ENCODE measurements around the gene RAPGEF4. TPM values are rescaled to one million over a fixed set of nuclear protein-coding genes. Genes with fewer than 3 reads are reported as not detected.

Gene RAPGEF4
- total and polyA plus RNA-seq, 9 donors = 1.1 to 2.4 (median 1.5) TPM

- no peaks in the 10 kb centered on the region for H3K36me3 ChIP-seq (ENCODE audit: control insufficient read depth, insufficient read depth, low read length)
- H3K4me3 ChIP-seq (ENCODE audit: low read length) = no peak overlapping the region
- DNase-seq = no peak
- H3K4me1 ChIP-seq (ENCODE audit: control insufficient read depth, insufficient read depth, low read length) = no peaks in the 10 kb centered on the region
- no peak overlapping the region for H3K27ac ChIP-seq (ENCODE audit: low read length)
- no peaks in the 10 kb centered on the region for H3K27me3 ChIP-seq (ENCODE audit: control insufficient read depth, insufficient read depth, low read length)
- WGBS (ENCODE audit: insufficient coverage) = 90% methylated on average over 2 of the region's 11 CpGs
- H3K9me3 ChIP-seq (replicated peaks; ENCODE audit: control insufficient read depth, low read depth, low read length) = no peaks in the 10 kb centered on the region
These were observed 258.5 kb downstream of the RAPGEF4 start for GRCh38 chr2:172993931-172994717.

GRCh38 chr2:172994864-172995263 lies 259.2 kb downstream of the RAPGEF4 start:
- Histone ChIP-seq H3K36me3 (ENCODE audit: control insufficient read depth, insufficient read depth, low read length) (no peaks in the 10 kb centered on the region), H3K27me3 (ENCODE audit: control insufficient read depth, insufficient read depth, low read length) (no peaks in the 10 kb centered on the region), H3K9me3 (replicated peaks; ENCODE audit: control insufficient read depth, low read depth, low read length) (no peaks in the 10 kb centered on the region), H3K4me1 (ENCODE audit: control insufficient read depth, insufficient read depth, low read length) (no peaks in the 10 kb centered on the region), H3K27ac (ENCODE audit: low read length) (no peak overlapping the region), H3K4me3 (ENCODE audit: low read length) (no peak overlapping the region)
- DNase-seq = no peak
- WGBS (ENCODE audit: insufficient coverage) = 90% methylated on average over 2 of the region's 2 CpGs

GRCh38 chr2:172995323-172996244 lies 259.9 kb downstream of the RAPGEF4 start:
- Histone ChIP-seq H3K4me1 (ENCODE audit: control insufficient read depth, insufficient read depth, low read length) (no peaks in the 10 kb centered on the region), H3K9me3 (replicated peaks; ENCODE audit: control insufficient read depth, low read depth, low read length) (no peaks in the 10 kb centered on the region), H3K27me3 (ENCODE audit: control insufficient read depth, insufficient read depth, low read length) (no peaks in the 10 kb centered on the region), H3K27ac (ENCODE audit: low read length) (peak overlapping the region; percentile 62), H3K4me3 (ENCODE audit: low read length) (no peak overlapping the region), H3K36me3 (ENCODE audit: control insufficient read depth, insufficient read depth, low read length) (no peaks in the 10 kb centered on the region)
- 68% methylated on average over 4 of the region's 14 CpGs for WGBS (ENCODE audit: insufficient coverage)
- peak; percentile 92 for DNase-seq

GRCh38 chr2:172996387-172996961 lies 260.8 kb downstream of the RAPGEF4 start:
- H3K27ac ChIP-seq (ENCODE audit: low read length) = no peak overlapping the region
- DNase-seq = no peak

GRCh38 chr2:172997031-172997430 lies 261.4 kb downstream of the RAPGEF4 start:
- no peak overlapping the region for H3K4me3 ChIP-seq (ENCODE audit: low read length)
- H3K27me3 ChIP-seq (ENCODE audit: control insufficient read depth, insufficient read depth, low read length) = no peaks in the 10 kb centered on the region
- no peaks in the 10 kb centered on the region for H3K36me3 ChIP-seq (ENCODE audit: control insufficient read depth, insufficient read depth, low read length)
- DNase-seq = no peak
- no peaks in the 10 kb centered on the region for H3K9me3 ChIP-seq (replicated peaks; ENCODE audit: control insufficient read depth, low read depth, low read length)
- H3K27ac ChIP-seq (ENCODE audit: low read length) = no peak overlapping the region
- H3K4me1 ChIP-seq (ENCODE audit: control insufficient read depth, insufficient read depth, low read length) = no peaks in the 10 kb centered on the region
- no CpG with 5 or more reads among the region's 2 CpGs for WGBS (ENCODE audit: insufficient coverage)

More at GRCh38 chr2:172996387-172996961, 260.8 kb downstream of the RAPGEF4 start:
- Histone ChIP-seq H3K9me3 (replicated peaks; ENCODE audit: control insufficient read depth, low read depth, low read length) (no peaks in the 10 kb centered on the region), H3K27me3 (ENCODE audit: control insufficient read depth, insufficient read depth, low read length) (no peaks in the 10 kb centered on the region), H3K4me1 (ENCODE audit: control insufficient read depth, insufficient read depth, low read length) (no peaks in the 10 kb centered on the region), H3K4me3 (ENCODE audit: low read length) (no peak overlapping the region), H3K36me3 (ENCODE audit: control insufficient read depth, insufficient read depth, low read length) (no peaks in the 10 kb centered on the region)
- WGBS (ENCODE audit: insufficient coverage) = no CpG with 5 or more reads among the region's 5 CpGs

GRCh38 chr2:172998547-172999272 lies 263.1 kb downstream of the RAPGEF4 start:
- Histone ChIP-seq H3K27ac (ENCODE audit: low read length) (no peak overlapping the region), H3K9me3 (replicated peaks; ENCODE audit: control insufficient read depth, low read depth, low read length) (no peaks in the 10 kb centered on the region), H3K27me3 (ENCODE audit: control insufficient read depth, insufficient read depth, low read length) (no peaks in the 10 kb centered on the region), H3K4me1 (ENCODE audit: control insufficient read depth, insufficient read depth, low read length) (no peaks in the 10 kb centered on the region), H3K4me3 (ENCODE audit: low read length) (no peak overlapping the region), H3K36me3 (ENCODE audit: control insufficient read depth, insufficient read depth, low read length) (no peaks in the 10 kb centered on the region)
- no CpG with 5 or more reads among the region's 2 CpGs for WGBS (ENCODE audit: insufficient coverage)
- no peak for DNase-seq

GRCh38 chr2:172999641-173000386 lies 264.2 kb downstream of the RAPGEF4 start:
- no CpG with 5 or more reads among the region's 4 CpGs for WGBS (ENCODE audit: insufficient coverage)
- H3K4me1 ChIP-seq (ENCODE audit: control insufficient read depth, insufficient read depth, low read length) = no peaks in the 10 kb centered on the region
- H3K9me3 ChIP-seq (replicated peaks; ENCODE audit: control insufficient read depth, low read depth, low read length) = no peaks in the 10 kb centered on the region
- no peak overlapping the region for H3K4me3 ChIP-seq (ENCODE audit: low read length)
- peak; percentile 27 for DNase-seq
- no peaks in the 10 kb centered on the region for H3K36me3 ChIP-seq (ENCODE audit: control insufficient read depth, insufficient read depth, low read length)
- H3K27me3 ChIP-seq (ENCODE audit: control insufficient read depth, insufficient read depth, low read length) = no peaks in the 10 kb centered on the region
- no peak overlapping the region for H3K27ac ChIP-seq (ENCODE audit: low read length)

GRCh38 chr2:173001664-173002604 lies 266.3 kb downstream of the RAPGEF4 start:
- no peak overlapping the region for H3K4me3 ChIP-seq (ENCODE audit: low read length)
- no peak overlapping the region for H3K27ac ChIP-seq (ENCODE audit: low read length)
- H3K27me3 ChIP-seq (ENCODE audit: control insufficient read depth, insufficient read depth, low read length) = no peaks in the 10 kb centered on the region
- H3K9me3 ChIP-seq (replicated peaks; ENCODE audit: control insufficient read depth, low read depth, low read length) = no peaks in the 10 kb centered on the region
- H3K4me1 ChIP-seq (ENCODE audit: control insufficient read depth, insufficient read depth, low read length) = no peaks in the 10 kb centered on the region
- H3K36me3 ChIP-seq (ENCODE audit: control insufficient read depth, insufficient read depth, low read length) = no peaks in the 10 kb centered on the region
- no peak for DNase-seq
- no CpG with 5 or more reads among the region's 7 CpGs for WGBS (ENCODE audit: insufficient coverage)

Measured in muscle of leg (tissue), 11 donors.